HG02981 (cell line): ENCODE data around the gene WDPCP.
"Not testable (repeated sequence)": the region's sequence is repeated elsewhere in the genome, so short reads cannot be mapped to it uniquely, and the experiment has no call there.

Source experiments
- ATAC-seq: cut with Tn5 transposase; IDR thresholded peaks from one replicate; pipeline ENCODE4 v1.9.1; 2021; ENCODE audit warnings: mild to moderate bottlenecking, moderate library complexity; ENCODE audit not compliant: unreplicated experiment

Gene WDPCP

GRCh38 chr2:63127594-63127993, 460.7 kb downstream of the WDPCP start:
- ATAC-seq = no peak

GRCh38 chr2:63124850-63125249, 463.4 kb downstream of the WDPCP start:
- ATAC-seq = peak; percentile 89

- ATAC-seq = peak; percentile 66
Observed at GRCh38 chr2:63124218-63124617, 464.1 kb downstream of the WDPCP start.

- ATAC-seq = no peak
Observed at GRCh38 chr2:63122921-63123320, 465.4 kb downstream of the WDPCP start.

DNA sequence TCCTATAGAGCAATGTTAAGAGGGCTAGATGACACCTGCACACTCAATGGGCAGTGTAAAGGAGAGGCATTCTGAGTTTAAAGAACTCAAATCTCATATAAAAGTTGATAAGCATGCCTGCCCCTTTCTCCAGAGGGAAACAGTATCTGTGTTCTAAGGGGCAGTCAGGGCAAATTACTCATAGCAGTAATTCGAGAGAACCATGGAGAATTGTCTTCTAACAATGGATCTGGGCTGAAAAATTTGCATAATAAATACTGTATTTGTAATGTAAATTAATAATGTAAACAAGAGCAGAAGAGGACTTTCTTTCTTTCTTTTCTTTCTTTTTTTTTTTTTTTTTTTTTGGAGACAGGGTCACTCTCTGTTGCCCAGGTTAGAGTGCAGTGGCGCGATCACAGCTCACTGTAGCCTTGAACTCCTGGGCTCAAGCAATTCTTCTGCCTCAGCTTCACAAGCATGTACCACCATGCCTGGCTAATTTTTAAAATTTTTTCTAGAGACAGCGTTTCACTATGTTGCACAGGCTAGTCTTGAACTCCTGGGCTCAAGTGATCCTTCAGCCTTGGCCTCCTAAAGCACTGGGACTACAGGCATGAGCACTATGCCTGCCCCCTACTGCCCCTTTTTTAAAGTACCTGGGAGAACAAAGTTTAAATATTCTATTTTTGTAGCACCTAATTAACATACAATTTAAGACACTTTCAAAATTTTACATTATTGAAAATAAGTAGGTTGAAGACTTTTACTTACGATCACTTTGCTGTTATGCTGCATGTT, 467.0 kb downstream of the WDPCP start:
- no peak for ATAC-seq

GRCh38 chr2:63118821-63119220, 469.5 kb downstream of the WDPCP start:
- no peak for ATAC-seq

- no peak for ATAC-seq
Observed at GRCh38 chr2:63104482-63104881, 483.8 kb downstream of the WDPCP start.

DNA sequence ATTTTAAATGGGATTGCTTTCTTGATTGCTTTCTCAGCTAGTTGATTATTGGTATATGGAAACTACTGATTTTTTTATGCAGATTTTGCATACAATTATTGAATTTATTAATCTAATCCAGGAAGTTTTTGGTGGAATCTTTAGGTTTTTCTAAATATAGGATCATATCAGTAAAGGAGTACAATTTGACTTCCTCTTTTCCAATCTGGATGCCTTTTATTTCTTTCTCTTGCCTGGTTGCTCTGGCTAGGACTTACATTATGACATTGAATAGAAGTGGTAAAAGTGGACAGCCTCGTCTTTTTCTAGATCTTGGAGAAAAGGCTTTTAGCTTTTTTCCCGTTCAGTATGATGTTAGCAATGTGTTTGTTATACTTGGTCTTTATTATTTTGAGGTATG, 486.3 kb downstream of the WDPCP start:
- ATAC-seq = no peak

GRCh38 chr2:63099032-63099431, 489.2 kb downstream of the WDPCP start:
- no peak for ATAC-seq

DNA sequence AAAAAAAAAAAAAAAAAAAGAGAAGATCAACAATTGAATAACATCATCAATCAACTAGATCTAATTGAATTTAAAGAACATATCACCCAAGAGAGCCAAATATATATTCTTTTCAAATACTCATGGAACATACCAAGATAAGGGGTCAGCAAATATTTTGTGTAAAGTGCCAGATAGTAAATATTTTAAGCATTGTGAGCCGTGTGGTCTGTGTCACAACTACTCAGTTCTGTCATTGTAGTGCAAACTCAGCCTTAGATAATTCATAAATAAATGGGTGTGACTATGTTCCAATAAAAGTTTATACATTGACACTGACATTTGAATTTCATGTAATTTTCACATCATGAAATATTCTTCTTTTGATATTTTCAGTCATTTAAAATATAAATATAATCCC, 491.8 kb downstream of the WDPCP start:
- ATAC-seq = no peak

GRCh38 chr2:63093502-63093901, 494.8 kb downstream of the WDPCP start:
- ATAC-seq = no peak

- no peak for ATAC-seq
Observed at GRCh38 chr2:63092857-63093256, 495.4 kb downstream of the WDPCP start.

GRCh38 chr2:63092401-63092800, 495.9 kb downstream of the WDPCP start:
- ATAC-seq = no peak

- ATAC-seq = no peak
Observed at GRCh38 chr2:63086687-63087086, 501.6 kb downstream of the WDPCP start.

GRCh38 chr2:63081404-63081803, 506.9 kb downstream of the WDPCP start:
- peak; percentile 47 for ATAC-seq

DNA sequence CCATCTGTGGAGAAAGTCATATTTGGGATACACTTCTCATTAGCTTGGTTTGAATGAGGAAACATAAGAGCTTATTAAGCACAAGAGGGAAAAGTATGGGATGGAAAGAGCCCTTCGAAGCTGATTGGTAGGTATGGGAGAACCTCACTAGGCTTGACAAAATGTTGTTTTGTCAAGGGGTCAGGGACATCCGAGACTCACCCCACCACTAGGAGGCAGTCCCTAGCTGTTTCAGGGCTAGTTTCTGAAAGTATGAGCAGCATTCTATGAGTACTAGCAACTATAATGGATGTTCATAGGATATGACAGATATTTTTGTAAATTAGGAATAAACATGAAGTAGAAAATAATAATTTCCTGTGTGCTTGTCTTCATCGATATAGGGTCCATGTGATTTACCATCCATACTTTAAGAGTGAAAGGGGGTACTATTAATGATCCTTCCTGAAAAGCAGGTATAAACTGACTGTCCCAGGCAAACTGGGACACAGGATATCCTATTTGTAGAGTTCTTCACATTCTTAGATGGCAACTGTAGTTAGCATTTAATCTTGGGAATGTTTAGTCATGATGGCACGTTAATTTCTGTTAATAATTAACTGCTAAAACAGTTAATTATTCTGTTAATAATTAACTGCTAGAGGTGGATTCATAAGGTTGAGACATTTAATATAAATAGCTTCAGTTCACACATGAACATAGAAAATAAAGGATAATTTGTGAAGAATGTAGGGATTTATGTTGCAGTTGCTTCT, 509.2 kb downstream of the WDPCP start:
- ATAC-seq = no peak

- not testable (repeated sequence) for ATAC-seq
Observed at GRCh38 chr2:63074399-63074798, 513.9 kb downstream of the WDPCP start.

DNA sequence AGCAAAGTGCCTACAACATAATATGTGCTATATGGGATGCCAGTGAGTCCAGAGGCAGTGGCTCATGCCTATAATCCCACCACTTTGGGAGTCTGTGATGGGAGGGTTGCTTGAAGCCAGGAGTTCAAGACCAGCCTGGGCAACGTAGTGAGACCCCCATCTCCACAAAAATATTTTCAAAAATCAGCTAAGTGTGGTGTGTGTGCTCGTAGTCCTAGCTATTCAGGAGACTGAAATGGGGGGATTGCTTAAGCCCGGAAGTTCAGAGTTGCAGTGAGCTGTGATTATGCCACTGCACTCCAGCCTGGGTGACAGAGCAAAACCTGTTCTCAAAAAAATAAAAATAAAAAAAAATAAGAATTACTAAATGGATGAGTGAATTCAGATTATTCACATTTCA, 514.3 kb downstream of the WDPCP start:
- ATAC-seq = no peak

DNA sequence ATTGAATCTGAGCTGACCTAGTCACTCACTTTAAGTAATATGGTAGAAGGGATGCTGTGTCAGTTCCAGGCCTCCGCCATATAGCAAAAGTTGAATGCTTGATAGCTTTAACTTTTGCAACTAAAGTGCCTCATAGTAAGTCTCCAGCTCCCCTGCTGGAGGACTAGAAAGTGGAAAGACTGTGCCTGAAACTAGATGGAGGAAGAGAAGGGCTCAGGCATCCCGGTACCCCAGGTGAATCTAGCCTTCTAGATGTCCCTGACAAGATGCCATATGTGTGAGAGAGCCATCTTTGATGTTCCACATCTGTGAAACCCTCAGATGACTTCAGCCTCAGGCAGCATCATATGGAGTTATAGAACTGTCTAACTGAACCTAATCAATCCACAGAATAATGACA, 516.6 kb downstream of the WDPCP start:
- ATAC-seq = no peak
